Fibroblast of lung (primary cell): Measurements from ENCODE around the gene CDK11B.

Source experiments
- EZH2 ChIP-seq: IDR thresholded peaks from 2 replicates; pipeline ENCODE4 v1.5.1; 2012; ENCODE audit warnings: low read length, control low read depth, mild to moderate bottlenecking; ENCODE audit errors: missing control alignments
- TF ChIP-seq, protein P1 (sequence below), 2 donors: IDR thresholded peaks in 1 of 2; conservative IDR thresholded peaks in 1 of 2; 1 replicate in 1 of 2; 2 replicates in 1 of 2; pipeline ENCODE4 v1.5.1; 2011 to 2012; ENCODE audit warnings: low read length in 2 of 2, control low read depth in 1 of 2, inconsistent platforms in 1 of 2, low read depth in 1 of 2, mild to moderate bottlenecking in 1 of 2

DNA sequence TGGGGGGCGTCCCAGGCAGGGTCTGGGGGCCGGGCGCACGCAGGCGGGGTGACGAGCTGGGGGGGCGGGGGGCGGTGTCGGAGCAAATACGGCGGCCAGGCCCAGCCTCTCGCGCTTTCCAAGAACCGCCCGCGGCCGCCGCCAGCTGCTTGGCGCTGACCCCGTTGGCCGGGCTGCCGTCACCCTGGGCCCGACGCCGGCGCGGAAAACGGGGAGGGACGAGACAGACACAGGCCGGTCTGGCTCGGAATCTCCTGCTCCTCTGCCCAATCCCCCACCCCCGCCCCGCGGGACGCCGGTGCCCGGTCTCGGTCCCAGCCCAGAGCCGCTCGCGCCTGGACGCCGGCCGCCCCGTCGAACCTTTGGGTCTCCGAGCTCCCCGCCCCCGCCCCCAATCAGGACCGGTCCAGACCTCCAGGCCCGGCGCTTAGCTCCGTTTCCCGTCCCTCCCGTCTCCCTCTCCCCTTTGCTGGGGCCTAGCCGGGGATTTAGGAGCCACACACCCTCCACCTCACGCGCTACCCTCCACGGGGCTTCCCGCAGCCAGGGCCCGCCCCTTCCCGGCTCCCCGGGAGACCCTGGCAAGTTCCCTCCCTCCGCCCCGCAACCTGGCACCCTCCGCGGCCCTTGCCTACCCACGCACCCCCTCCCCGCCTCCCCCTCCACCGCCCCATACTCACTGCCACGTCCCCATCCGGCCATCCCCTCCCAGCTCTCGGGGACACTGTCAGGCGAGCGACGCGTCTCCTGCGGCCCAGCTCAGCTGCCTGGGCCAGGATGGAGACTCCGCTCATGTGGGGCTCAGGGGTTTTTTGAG lies 27.6 kb downstream of the CDK11B start:
- TF ChIP-seq, protein P1, sequence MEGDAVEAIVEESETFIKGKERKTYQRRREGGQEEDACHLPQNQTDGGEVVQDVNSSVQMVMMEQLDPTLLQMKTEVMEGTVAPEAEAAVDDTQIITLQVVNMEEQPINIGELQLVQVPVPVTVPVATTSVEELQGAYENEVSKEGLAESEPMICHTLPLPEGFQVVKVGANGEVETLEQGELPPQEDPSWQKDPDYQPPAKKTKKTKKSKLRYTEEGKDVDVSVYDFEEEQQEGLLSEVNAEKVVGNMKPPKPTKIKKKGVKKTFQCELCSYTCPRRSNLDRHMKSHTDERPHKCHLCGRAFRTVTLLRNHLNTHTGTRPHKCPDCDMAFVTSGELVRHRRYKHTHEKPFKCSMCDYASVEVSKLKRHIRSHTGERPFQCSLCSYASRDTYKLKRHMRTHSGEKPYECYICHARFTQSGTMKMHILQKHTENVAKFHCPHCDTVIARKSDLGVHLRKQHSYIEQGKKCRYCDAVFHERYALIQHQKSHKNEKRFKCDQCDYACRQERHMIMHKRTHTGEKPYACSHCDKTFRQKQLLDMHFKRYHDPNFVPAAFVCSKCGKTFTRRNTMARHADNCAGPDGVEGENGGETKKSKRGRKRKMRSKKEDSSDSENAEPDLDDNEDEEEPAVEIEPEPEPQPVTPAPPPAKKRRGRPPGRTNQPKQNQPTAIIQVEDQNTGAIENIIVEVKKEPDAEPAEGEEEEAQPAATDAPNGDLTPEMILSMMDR (conservative IDR thresholded peaks at IDR 0.05 in 1 of 2, IDR thresholded peaks at IDR 0.05 in 1 of 2; ENCODE audit: low read depth in 1 of 2, low read length in 2 of 2), result no peak
- TF ChIP-seq EZH2, result no peak
